RKO (cell line): ENCODE data around the gene MMEL1.
"Not testable (repeated sequence)": the region's sequence is repeated elsewhere in the genome, so short reads cannot be mapped to it uniquely, and the experiment has no call there.

Source experiments
- DNase-seq: peaks from one replicate; pipeline ENCODE4 v3.0.0-alpha.2; 2016; ENCODE audit warnings: low spot score

Gene MMEL1, protein sequence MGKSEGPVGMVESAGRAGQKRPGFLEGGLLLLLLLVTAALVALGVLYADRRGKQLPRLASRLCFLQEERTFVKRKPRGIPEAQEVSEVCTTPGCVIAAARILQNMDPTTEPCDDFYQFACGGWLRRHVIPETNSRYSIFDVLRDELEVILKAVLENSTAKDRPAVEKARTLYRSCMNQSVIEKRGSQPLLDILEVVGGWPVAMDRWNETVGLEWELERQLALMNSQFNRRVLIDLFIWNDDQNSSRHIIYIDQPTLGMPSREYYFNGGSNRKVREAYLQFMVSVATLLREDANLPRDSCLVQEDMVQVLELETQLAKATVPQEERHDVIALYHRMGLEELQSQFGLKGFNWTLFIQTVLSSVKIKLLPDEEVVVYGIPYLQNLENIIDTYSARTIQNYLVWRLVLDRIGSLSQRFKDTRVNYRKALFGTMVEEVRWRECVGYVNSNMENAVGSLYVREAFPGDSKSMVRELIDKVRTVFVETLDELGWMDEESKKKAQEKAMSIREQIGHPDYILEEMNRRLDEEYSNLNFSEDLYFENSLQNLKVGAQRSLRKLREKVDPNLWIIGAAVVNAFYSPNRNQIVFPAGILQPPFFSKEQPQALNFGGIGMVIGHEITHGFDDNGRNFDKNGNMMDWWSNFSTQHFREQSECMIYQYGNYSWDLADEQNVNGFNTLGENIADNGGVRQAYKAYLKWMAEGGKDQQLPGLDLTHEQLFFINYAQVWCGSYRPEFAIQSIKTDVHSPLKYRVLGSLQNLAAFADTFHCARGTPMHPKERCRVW

DNA sequence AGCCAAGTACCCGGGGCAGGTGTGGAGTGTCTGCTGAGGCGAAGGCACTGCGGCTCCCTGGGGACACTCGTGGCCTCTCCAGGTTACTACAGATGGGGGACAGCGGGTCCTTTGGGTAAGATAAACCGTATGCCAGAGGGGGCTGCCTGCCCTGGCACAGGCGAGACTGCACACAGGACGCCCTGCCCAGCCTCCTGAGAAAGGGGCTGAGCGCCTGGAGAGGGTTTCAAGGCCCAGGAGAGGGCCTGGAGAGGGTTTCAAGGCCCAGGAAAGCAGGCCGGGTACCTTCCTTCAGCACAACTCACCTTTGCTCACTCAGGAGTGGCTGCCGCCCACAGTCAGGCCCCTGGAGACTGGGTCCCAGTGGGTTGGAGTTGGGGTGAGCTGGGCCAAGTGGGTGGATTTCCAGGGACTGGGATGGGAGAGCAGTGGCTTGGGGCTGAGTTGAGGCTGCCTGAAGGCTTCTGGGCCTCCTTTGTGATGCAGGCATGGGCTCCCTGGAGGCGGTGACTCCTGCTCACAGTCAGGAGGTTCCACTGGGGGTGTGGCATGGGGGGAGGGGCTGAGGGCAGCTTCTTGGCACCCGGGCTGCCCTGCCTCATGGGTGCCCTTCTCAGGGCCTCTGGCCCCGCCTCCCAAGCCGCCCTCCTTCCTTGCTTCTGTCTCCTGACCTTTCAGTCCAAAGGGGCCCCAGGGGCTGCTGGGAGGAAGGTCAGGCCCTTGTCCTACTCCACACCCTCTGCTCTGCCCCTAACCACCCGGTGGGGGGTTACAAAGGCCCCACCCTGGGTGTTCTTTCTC lies at the start of gene MMEL1:
MMEL1 (minus strand) TSS at position 456 of the 801 bp plus-strand sequence. CDS start 3,532 bp downstream, outside the sequence.
- DNase-seq, result no peak

DNA sequence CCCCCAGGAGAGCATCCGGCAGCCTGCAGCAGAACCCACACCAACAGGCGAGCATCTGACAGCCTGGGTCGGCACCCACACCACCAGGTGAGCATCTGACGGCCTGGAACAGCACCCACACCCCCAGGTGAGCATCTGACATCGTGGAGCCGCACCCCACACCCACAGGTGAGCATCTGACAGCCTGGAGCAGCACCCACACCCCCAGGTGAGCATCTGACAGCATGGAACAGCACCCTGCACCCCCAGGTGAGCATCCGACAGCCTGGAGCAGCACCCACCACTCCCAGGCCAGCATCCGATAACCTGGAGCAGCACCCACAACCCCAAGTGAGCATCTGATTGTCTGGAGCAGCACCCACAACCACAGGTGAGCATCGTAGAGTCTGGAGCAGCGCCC lies 43.9 kb upstream of the MMEL1 start:
- DNase-seq, result not testable (repeated sequence)

DNA sequence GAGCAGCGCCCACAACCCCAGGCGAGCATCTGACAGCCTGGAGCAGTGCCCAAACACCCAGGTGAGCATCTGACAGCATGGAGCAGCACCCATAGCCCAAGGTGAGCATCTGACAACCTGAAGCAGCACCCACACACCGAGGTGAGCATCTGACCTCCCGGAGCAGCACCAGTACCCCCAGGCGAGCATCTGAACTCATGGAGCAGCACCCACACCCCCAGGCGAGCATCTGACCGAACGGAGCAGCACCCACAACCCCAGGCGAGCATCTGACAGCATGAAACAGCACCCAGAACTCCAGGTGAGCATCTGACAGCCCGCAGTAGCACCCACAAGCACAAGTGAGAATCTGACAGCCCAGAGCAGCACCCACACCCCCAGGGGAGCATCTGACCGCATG lies 38.8 kb upstream of the MMEL1 start:
- not testable (repeated sequence) for DNase-seq

DNA sequence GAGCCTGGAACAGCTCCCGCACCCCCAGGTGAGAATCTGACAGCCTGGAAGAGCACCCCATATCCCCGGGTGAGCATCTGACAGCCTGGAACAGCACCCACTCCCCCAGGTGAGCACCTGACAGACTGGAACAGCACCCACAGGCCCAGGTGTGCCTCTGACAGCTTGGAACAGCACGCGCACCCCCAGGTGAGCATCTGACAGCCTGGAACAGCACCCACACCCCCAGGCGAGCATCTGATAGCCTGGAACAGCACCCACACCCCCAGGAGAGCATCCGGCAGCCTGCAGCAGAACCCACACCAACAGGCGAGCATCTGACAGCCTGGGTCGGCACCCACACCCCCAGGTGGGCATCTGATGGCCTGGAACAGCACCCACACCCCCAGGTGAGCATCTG lies 27.0 kb upstream of the MMEL1 start:
- not testable (repeated sequence) for DNase-seq

DNA sequence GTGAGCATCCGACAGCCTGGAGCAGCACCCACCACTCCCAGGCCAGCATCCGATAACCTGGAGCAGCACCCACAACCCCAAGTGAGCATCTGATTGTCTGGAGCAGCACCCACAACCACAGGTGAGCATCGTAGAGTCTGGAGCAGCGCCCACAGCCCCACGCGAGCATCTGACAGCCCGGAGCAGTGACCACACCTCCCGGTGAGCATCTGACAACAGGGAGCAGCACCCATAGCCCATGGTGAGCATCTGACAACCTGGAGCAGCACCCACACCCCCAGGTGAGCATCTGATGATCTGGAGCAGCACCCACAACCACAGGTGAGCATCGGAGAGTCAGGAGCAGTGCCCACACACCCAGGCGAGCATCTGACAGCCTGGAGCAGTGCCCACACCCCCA lies 25.1 kb upstream of the MMEL1 start:
- DNase-seq, result not testable (repeated sequence)

DNA sequence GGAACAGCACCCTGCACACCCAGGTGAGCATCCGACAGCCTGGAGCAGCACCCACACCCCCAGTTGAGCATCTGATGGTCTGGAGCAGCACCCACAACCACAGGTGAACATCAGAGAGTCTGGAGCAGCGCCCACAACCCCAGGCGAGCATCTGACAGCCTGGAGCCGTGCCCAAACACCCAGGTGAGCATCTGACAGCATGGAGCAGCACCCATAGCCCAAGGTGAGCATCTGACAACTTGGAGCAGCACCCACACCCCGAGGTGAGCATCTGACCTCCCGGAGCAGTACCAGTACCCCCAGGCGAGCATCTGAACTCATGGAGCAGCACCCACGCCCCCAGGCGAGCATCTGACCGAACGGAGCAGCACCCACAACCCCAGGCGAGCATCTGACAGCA lies 24.3 kb upstream of the MMEL1 start:
- DNase-seq, result not testable (repeated sequence)

DNA sequence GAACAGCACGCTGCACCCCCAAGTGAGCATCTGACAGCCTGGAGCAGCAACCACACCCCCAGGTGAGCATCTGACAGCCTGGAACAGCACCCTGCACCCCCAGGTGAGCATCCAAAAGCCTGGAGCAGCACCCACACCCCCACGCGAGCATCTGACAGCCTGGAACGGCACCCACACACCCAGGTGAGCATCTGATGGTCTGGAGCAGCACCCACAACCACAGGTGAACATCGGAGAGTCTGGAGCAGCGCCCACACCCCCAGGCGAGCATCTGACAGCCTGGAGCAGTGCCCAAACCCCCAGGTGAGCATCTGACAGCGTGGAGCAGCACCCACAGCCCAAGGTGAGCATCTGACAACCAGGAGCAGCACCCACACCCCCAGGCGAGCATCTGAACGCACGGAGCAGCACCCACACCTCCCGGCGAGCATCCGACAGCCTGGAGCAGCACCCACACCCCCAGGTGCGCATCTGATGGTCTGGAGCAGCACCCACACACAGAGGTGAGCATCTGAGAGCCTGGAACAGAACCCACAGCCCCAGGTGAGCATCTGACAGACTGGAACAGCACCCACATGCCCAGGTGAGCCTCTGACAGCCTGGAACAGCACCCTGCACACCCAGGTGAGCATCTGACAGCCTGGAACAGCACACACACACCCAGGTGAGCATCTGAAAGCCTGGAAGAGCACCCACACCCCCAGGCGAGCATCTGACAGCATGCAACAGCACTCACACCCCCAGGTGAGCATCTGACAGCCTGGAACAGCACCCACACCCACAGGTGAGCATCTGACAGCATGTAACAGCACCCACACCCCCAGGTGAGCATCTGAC lies 23.0 kb upstream of the MMEL1 start:
- DNase-seq, result not testable (repeated sequence)

DNA sequence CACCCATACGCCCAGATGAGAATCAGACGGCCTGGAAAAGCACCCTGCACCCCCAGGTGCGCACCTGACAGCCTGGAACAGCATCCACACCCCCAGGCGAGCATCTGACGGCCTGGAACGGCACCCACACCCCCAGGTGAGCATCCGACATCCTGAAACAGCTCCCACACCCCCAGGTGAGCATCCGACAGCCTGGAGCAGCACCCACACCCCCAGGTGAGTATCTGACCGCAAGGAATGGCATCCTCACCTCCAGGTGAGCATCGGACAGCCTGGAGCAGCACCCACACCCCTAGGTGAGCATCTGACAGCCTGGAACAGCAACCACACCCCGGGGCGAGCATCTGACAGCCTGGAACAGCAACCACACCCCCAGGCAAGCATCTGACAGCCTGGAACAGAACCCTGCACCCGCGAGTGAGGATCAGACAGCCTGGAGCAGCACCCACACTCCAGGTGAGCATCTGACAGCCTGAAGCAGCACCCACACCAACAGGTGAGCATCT lies 21.7 kb upstream of the MMEL1 start:
- not testable (repeated sequence) for DNase-seq

DNA sequence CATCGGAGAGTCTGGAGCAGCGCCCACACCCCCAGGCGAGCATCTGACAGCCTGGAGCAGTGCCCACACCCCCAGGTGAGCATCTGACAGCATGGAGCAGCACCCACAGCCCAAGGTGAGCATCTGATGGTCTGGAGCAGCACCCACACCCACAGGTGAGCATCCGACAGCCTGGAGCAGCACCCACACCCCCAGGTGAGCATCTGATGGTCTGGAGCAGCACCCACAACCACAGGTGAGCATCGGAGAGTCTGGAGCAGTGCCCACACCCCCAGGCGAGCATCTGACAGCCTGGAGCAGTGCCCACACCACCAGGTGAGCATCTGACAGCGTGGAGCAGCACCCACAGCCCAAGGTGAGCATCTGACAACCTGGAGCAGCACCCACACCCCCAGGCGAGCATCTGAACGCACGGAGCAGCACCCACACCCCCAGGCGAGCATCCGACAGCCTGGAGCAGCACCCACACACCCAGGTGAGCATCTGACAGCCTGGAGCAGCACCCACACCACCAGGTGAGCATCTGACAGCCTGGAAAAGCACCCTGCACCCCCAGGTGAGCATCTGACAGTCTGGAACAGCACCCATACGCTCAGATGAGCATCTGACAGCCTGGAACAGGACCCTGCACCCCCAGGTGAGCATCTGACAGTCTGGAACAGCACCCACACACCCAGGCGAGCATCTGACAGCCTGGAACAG lies 21.1 kb upstream of the MMEL1 start:
- not testable (repeated sequence) for DNase-seq

DNA sequence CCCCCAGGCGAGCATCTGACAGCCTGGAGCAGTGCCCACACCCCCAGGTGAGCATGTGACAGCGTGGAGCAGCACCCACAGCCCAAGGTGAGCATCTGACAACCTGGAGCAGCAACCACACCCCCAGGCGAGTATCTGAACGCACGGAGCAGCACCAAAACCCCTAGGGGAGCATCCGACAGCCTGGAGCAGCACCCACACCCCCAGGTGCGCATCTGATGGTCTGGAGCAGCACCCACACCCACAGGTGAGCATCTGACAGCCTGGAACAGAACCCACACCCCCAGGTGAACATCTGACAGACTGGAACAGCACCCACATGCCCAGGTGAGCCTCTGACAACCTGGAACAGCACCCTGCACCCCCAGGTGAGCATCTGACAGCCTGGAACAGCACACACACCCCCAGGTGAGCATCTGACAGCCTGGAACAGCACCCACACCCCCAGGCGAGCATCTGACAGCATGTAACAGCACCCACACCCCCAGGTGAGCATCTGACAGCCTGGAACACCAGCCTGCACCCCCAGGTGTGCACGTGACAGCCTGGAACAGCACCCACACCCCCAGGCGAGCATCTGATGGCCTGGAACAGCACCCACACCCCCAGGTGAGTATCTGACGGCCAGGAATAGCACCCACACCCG lies 20.2 kb upstream of the MMEL1 start:
- DNase-seq, result not testable (repeated sequence)

DNA sequence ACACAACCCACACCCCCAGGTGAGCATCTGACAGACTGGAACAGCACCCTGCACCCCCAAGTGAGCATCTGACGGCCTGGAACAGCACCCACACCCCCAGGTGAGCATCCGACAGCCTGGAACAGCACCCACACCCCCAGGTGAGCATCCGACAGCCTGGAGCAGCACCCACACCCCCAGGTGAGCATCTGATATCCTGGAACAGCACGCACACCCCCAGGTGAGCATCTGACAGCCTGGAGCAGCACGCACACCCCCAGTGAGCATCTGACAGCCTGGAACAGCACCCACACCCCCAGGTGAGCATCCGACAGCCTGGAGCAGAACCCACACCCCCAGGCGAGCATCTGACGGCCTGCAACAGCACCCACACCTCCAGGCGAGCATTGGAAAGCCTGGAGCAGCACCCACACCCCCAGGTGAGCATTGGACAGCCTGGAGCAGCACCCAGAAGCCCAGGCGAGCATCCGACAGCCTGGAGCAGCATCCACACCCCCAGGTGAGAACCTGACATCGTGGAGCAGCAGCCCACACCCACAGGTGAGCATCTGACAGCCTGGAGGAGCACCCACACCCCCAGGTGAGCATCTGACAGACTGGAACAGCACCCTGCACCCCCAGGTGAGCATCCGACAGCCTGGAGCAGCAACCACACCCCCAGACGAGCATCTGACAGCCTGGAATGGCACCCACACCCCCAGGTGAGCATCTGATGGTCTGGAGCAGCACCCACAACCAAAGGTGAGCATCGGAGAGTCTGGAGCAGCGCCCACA lies 19.5 kb upstream of the MMEL1 start:
- not testable (repeated sequence) for DNase-seq

DNA sequence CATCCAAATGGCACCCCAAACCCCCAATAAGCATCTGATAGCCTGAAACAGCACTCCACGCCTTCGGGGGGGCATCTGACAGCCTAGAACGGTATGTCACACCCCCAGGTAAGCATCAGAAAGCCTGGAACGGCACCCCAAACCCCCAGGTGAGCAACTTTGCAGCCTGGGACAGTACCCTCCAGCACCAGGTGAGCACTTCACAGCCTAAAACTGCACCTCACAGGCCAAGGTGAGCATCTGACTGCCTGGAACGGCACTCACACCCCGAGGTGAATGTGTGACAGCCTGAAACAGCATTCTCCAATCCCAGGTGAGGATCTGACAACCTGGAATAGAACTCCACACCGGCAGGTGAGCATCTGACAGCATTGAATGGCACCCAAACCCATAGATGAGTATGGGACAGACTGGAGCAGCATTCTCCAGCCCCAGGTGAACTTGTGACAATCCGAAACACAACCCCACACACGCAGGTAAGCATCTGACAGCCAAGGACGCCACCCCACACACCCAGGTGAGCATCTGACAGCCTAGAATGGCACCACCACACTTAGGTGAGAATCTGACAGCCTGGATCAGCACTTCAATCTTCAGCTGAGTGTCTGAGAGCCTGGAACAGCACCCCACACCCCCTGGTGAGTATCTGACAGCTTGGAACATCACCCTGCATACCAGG lies 18.3 kb upstream of the MMEL1 start:
- DNase-seq, result no peak

DNA sequence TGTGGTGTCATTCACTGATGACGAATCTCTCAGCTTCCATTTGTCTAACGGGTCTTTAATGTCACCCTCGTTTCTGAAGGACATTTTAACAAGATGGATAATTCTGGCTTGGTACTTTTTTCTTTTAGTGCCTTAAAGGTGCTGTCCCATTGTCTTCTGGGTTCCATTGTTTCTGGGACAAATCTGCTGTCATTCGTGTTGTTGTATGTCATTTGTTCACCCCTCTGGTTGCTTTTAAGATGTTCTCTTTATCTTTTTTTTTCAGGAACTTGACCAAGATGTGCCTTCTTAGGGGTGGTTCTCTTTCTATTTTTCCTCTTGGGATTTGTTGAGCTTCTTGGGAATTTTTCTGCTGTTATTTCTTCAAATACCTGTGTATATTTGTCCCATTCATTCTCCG lies 14.0 kb upstream of the MMEL1 start:
- no peak for DNase-seq

DNA sequence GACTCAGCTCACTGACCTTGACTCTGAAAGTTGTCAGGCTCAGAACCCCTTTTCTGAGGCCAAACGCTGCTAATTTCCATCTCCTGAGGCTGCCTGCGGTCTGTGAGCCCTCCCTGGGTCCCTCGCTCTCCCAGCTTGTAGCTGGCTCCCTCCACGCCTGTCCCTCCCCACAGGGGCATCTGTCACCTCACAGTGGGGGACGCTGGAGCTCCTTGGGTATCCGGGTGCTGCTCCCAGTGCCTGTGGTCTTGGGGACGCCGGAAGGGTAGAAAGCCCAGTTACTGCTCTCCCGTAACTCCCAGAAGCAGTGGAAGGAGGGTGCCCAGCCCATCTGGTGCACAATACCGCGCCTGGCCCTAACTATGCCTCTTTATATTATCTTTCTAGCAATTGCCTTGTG lies 13.0 kb upstream of the MMEL1 start:
- no peak for DNase-seq

DNA sequence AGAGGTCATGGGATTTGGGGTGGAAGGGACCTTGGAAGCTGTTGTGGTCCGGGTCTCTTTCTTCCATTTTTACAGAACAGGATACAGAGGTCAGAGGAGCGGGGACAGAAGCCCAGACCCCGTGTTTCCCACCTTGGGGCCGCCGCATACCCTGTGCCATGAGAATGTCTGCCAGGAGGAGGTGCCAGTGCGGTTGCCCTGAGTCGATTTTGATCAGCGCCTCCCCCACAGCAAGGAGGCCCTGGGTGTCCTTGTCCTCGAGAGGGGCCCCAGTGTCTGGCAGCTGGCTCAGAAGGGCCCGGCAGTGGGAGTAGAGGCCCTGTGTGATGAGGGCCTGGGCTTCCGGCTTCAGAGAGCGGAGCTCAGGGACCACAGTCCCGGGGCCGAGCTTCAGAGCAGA lies 12.3 kb upstream of the MMEL1 start:
- no peak for DNase-seq

DNA sequence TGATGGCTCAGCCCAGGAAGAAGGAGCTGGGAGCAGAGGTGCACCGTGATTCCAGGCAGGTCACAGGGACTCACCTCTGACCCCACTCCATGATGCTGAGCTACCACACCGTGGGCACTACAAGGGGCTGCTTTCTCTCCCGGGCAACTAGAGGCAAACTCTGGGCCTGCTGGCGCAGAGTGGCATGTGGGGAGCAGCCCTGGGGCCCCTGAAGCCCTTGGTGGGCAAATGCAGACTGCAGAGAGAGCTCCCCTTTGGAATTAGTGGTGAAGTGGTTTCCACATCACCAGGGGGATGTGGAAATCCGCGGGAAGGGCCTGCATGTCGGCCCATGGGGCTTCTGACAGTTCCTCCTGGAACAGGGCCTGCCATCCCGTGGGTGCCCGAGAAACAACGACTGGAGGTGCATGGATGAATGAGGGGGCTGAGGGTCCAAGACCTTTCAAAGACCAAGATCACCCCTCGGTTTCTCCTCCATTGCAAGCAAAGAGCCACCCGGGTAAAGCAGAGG lies 11.8 kb upstream of the MMEL1 start:
- no peak for DNase-seq

DNA sequence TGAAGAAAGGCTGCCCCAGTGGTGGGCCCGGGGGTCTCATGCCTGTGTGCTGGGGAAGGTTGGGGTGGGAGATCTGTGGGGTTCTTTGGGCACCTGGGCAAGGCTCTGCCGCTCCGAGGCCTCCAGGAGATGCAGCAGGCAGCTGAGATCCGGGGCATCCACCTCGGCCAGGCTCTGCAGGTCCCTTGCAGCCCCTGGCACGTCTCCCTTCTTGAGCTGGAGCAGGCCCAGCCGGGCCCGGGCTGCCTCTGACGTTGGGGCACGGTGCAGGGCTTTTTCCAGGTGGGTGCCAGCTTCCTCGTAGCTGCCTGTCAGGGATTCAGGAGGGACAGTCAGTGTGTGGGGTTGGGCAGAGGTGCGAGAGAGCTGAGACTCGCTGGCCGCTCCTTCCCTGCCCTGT lies 11.4 kb upstream of the MMEL1 start:
- DNase-seq, result no peak

DNA sequence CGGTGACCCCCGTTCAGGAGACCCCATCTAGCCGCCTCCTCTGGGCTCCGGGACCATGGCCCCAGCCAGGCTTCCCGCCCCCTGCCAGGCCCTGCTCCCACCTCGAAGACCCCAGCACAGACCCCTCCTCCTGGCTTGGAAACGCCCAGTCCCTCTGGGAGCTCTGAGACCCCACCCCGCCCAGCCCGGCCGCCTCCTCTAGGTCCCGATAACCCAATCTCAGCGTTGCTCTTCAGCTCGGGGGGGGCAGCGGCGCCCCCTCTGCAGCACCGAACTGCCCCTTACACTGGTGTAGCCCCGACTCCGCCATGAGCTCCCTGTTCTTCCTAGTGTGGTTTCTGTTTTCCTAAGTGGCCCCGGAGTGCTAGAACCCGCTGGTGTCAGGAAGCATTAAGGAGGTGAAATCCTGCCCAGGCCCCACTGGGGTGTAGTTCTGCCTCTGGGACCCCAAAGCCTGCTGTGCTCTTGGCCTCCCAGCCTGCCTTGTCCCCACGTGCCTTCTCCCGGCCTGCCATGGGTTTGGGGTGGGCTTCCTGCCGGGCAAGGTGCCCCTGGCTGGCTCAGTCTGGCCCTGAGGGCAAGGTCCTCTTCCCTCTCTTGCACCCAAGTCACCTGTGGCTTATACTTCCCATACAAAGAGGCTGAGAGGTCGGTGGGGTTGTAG lies 10.7 kb upstream of the MMEL1 start:
- no peak for DNase-seq
